ENCODE results near the gene ACTN1.

The ACTN1 gene

DNA sequence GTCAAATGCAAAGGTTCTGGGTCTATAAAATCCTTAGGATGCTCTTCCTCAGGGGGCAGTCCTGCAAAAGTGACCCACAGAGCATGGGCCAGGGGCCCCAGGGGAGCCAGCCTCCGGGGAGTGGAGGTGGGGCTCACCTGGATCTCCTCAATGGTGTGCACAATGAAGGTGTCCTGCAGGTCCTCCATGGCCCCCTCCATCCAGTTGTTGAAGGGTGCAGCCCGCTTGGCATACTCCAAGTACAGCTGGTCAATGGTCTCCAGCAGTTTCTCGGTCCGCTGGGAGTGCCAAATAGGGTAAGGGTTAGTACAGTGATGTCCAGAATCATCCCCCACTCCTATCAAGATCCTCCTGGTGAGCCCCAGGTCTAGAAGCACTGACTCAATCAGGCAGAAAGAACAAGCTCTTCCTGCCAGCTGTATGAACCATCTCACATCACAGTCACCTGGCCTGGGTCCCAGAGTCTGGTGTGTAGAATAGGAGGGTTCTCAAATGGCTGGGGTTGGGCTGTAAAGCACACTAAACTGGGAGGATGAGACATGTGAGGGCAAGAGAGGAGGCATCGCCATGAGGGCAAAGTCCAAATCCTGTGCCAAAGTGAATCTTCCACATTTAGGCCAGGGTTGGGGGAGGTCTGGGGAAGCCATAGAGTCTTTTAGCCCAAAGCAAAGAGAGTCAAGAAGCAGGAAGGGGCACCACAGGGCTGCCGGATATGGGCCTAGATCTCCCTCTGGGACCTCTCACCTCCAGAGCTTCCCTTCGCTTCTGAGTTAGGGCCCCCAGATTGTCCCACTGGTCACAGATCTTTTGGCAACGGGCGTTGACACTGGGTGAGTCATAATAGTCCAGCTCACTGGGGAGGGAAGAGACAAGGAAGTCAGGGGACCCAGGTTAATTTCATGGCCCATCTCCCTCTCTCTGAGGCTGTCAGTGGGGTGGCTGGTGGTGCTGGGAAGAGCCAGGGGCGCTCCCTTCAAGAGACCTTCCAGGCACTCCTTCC lies 94.8 kb downstream of the ACTN1 start:
- DNase-seq, result no peak

DNA sequence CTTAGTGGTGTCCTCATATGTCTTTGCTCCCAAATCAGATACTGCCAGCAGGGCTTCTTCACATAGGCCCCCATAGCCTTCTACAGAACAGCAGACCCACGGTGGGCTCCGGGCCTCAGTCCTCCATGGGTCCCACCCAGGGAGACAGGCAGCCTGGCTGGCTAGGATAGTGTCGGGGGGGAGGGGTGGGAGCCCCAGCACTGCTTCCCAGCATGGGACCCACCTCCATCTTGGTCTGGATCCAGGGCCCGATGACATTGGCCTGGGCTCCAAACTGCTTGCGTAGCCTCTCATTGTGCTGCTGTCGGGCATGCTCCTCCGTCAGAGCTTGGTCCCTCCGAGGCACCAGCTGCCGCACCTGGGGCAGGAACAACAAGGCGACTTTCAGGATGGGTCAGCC lies 96.9 kb downstream of the ACTN1 start:
- no peak for DNase-seq

DNA sequence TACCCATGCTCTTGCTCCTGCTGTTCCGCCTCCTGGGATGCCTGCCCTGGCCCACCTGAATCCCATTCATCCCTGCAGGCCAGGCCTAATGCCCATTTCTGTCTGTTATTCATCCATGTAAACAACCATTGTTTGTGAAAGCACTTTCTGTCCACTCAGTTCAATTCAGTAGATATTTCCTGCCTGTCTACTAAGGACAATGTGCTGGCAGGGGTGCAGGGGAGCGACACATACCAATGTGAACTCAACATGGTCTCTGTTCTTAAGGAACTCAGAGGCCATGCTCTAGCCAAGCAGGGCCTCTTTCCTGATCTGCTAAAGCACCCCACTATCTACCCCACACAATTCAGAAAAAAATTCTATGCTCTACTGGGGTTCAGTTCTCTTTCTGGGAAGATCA lies 97.7 kb downstream of the ACTN1 start:
- no peak for DNase-seq

DNA sequence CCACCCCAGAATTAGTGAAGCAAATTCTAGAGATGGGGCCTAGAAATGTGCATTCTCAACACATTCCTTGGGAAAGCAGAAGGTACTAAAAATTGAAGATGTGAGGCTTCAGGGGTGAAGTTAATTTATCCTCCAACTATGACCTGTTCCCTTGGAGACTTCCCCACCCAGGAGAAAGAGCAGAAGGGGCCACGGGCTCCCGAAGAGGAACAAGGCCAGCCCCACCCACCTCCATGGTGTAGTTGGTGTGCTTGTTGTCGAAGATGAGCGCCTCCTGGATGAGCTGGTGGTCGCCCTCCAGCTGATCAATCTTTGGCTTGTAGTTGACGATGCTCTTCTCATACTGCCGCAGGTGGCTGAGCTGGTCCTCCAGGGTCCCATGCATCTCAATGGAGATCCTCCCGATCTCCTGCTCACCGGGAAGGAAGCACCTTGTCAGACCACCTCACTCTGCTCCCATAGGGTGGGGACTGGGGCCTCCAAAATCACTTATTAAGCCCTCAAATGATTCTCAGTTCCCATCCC lies 98.5 kb downstream of the ACTN1 start:
- DNase-seq, result no peak

DNA sequence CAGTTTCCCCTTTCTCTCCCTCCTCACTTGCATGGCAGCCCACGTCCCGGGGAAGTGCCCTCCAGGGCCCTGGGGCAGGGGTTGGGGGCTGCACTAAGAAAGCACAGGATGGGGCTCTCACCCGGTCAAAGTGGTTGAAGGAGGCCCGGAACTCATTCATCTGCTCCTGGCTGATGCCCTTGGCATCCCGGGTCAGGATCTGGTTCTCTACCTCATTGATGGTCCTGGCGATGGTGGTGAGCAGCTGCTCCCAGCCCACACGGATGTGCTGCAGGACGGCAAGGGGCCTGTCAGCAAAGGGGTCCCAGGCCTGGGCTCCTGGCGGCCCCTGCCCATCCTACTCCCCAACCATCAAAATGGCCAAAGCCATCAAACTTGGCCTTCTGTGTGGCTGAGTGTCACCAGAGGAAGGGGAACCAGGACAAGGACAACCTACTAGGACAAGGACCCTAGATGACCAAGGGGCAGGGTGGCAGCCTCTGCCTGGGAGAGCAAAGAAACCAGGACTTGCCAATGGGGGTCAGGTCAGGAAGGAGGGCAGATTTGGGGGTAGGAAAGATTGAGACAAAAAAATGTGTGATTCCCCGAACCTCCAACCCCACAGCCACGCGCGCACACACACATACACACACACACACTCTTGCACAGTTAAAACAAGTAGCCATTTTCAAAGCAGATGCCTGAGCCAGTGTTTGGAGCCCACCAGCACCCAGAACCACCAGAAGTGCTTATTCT lies 99.1 kb downstream of the ACTN1 start:
- DNase-seq, result no peak

DNA sequence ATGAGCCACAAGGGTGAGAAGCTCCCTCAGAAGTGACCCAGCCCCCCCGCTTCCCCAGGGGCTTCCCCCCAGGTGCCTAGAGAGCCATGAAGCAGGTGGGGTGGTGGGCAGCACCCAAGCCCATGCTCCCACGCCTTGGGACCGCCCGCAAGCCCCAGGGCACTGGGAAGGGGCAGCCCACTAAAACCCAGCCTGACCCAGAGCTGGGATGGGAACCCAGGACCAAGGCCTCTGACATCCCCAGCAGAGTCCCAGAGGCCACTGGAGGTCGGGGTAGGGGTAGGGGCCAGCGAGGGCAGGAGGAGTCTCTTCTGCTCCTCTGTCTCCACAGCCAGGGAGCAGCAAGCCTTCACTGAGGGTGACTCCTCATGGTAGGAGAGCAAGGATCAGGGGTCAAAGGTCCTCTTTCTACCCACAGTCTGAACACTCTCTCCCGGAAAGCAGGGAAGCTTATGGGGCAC lies 99.8 kb downstream of the ACTN1 start:
- no peak for DNase-seq

DNA sequence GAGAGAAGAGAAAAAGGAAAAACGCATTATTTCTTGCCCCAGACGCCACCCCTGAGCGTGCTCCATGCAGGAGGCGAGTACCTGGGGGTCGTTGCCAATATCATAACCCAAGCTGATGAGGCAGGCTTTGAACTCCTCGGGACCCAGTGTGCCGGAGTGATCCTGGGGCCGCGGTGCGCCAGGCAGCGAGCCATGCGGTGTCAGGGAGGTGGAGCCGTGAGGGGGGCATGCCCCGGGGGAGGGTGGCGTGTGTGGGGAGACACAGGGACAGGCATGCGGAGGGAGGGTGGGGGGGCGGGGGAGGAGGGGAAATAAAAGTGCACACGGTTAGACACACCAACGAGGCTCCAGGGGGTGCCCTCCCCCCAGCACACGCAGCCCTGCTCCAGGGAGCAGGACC lies 100.2 kb downstream of the ACTN1 start:
- DNase-seq, result no peak

DNA sequence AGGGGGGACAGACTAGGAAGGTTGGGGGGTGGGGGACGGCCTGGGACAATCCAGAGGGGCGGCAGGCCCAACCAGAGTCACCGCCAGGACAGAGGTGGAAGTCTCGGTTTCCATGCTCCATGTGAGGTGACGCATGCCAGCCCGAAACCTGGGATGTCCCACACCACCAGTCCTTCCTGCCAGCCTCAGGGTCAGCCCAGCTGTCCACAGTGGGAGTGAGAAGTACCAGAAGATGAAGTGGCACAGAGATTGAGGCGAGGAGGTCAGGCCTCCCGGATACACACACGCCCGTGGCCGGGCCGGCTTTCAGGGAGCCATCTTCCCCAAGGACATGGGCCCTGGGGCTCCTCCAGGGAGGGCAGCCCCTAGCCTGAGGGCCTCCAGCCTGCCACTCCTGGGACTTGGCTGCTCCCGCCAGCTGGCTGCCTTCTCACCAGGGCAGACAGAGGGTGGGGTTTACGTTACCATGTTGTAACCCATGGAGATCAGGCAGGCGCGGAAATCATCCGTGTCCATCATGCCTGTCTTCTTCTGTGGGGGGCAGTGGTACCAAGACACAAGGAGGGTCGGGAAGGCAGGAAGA lies 101.0 kb downstream of the ACTN1 start:
- DNase-seq, result no peak

DNA sequence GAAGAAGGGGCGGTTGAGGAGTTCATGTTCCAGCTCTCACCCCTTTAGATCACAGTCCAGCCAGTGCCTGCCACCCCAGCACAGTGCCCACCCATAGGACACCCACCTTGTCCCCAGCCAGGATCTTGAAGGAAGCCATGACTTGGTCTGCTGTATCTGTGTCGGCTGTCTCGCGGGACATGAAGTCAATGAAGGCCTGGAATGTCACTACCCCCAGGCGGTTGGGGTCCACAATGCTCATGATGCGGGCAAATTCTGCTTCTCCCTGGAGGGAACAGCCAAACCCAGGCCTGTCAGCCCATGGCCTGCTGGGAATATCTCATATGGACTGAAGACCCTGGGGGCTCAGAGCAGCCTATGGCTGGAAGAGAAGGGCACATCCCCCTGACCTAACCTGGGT lies 102.1 kb downstream of the ACTN1 start:
- no peak for DNase-seq

DNA sequence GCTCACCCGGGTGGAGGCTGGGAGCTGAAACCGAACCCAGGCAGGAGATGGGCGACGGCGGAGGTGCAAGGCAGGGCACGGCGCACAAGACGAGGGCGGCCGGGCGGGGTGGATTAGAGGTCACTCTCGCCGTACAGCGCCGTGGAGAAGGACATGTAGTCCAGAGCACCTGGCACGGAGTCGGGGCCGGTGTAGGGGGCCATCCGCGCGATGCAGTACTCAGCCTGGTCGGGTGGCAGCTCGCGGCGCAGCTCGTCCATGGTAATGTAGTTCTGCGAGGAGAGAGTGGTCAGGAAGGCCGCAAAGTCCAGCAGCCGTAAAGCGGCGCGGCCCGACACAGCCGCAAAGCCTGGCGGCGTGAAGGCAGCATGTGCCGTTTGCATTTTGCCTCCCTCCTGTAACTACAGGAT lies 104.4 kb downstream of the ACTN1 start:
- DNase-seq, result no peak

DNA sequence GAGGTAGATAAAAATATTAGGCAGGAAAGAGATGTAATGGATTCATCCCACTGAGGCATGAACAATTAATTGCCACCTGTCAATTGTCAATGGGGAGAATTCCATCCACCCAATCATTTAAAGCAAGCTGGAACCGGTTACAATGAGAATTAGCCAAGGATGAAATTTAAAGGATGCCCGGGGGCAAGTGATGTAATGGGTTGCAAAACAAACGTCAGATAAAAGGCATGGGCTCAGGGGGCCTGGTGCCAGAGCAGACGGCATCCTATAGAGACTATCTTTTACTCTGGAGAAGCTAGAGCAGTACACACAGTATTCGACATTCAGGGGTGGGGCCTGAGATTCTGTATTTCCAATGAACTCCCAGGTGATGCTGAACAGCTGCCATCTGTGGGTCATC lies 105.7 kb downstream of the ACTN1 start:
- DNase-seq, result no peak

DNA sequence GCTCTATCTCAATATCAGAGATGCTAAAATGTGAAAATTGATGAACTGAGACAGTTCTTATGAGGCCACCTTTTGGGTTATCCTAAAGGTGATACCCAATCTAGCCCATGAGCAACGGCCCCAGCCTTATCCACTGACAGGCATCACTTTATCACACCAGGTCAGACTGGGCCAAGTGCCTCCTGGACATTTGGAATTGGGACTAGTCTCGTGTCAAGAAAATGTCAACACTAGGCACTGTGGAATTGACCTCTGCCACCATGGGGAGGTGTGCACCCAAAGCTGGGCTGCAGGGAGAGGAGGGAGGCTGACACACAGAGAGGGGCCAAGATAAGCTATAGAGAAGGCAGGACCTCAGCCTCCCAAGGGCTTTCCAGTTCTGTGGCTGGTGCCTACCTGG lies 107.7 kb downstream of the ACTN1 start:
- no peak for DNase-seq

DNA sequence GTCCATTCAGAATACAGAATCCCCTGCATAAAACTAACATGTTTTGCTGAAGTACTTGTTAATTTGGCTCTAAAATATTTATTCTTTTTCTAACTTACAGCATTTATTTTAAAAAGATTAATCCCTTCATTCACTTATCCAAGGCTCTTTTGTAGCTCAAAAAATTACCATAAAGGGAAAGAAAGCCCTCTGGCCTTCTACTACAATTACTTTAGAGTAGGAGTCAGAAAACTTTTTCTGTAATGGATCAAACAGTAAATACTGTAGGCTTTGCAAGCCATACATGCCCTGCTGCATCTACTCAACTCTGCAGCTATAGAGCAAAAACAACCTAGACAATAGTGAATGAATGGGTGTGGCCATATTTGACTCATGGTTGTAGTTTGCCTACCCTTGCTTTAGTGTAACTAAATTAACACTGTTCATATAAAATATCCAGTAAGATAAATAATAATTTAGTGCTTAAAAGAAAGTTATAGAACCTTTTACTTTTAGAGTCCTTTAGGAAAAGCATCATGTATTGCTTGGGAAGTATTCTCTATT lies 112.0 kb downstream of the ACTN1 start:
- no peak for DNase-seq

DNA sequence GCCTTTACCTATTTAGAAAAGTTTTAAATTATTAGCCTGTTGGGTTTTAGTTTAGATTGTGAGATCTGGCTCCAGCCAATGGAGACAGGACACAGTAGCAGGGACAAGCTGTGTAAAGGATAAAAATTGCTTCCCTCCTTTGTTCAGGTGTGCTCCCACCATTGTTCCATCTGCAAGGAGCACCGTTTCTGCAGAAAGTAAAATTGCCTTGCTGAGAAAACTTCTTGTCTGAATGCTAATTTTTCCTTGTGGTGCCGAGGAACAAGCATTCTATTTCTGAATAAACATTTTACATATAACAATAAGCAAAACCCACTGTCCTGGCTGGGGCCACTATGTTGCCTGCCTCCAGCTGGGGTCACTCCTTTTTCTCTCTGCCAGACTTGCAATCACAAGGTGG lies 113.6 kb downstream of the ACTN1 start:
- DNase-seq, result no peak

DNA sequence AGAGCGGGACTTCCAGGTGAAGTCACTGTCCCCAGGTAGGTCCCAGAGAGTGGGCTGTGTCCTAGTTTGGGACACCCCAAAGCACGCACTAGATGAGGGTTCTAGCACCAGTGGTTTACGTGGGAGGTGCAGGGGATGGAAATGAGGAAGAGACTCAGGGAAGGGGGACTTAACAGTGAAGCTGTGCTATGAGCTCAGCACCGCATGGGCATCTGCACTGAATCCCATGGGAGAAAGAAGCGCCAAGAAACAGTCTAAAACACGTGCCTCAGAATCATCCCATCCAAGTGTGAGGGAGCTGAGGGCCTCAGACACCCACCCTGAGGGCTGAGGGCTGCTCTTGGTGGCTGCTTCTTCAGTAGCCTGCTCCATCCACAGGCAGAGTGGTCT lies 114.7 kb downstream of the ACTN1 start:
- DNase-seq, result no peak

DNA sequence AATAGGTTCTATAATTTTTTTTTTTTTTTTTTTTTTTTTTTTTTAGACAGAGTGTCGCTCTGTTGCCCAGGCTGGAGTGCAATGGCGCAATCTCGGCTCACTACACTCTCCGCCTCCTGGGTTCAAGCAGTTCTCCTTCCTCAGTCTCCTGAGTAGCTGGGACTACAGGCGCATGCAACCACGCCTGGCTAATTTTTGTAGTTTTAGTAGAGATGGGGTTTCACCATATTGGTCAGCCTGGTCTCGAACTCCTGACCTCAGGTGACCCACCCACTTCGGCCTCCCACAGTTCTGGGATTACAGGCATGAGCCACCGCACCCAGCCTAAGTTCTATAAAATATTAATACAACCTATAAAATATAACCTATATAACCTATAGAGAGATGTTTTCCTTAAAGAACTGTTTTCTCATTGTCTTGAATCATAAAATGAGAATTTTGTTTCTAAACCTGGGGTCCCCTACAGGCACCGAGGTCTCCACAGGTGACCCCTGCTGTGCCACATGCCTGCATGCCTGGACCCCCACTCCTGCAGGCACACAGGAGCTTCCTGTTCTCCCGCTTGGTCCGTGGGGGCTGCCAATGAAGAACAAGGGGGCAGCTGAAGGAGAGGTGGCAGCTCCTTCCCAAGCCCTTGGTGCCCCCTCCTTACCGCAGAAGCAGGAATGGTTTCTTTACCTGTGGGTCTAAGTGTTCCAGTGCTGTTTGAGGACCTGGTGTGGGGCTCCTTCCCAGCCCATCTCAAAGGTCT lies 115.3 kb downstream of the ACTN1 start:
- DNase-seq, result no peak

DNA sequence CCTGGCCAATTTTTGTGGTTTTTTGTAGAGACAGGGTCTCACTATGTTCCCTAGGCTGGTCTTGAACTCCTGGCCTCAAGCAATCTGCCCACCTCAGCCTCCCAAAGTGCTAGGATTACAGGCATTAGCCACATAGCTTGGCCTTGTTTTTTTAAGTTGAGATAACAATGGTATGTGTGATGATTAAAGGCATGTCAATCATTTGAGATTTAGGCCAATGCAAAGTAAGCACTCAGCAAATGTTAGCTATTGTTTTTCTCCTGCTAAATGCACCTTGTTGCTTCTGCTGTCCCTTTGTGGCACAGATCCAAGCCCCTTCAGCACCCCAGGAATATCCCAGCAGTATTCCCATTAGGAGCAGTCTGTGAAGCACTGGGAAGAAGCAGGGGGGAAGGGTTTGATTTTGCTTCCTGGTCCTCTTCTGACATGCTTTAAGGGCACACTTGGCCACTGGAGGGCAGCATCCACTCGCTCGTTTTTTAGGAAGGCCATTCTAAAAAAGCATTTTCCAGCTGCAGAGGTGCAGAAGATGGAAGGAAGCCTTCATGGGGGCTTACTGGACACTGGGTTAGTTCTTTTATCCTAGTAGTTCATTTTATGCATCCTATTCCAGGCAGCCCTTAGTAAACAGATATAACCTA lies 116.0 kb downstream of the ACTN1 start:
- peak; percentile 36 for DNase-seq

DNA sequence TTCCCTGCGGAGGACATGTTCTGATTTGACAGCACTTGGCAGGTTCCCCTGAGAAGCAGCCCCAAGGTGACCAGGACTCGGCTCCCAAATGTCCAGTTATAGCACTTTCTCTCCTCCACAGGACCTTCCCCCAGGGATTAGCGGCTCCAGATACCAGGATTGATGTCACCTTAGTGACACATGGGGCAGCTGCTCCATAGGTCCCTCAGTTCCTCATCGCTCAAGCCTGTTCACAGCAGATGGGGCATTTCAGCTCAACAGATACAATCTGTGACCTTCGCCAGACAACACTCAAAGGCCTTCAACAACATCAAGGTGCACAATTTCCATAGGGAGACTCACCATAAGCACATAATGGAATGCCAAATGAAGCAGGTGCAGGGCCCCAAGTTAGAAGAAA lies 118.3 kb downstream of the ACTN1 start:
- DNase-seq, result no peak

DNA sequence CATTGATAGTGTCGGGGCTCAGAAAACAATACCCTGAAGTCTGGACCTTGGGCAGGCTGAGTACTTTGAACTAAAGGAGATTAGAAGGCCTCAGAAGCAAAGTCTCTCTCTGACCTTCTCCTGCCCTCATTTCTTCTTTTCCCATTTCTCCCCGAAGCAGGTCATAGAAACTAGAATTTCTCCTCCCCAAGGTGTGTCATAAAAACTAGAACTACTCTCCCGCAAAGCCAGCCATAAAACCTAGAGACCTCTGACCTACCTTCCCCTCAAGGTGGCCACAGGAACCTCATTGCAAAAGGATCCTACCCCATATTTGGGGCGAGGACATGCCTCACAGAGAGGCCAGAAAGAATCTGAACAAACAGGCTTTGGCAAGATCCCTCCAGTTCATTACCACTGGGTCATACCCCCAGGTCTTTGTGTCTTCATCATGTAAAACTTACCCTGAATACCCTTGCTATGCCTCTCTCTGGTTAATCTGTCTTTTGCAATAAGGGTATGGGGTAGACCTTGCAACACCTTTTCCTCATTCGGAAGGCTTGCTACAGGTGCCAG lies 121.5 kb downstream of the ACTN1 start:
- DNase-seq, result no peak

DNA sequence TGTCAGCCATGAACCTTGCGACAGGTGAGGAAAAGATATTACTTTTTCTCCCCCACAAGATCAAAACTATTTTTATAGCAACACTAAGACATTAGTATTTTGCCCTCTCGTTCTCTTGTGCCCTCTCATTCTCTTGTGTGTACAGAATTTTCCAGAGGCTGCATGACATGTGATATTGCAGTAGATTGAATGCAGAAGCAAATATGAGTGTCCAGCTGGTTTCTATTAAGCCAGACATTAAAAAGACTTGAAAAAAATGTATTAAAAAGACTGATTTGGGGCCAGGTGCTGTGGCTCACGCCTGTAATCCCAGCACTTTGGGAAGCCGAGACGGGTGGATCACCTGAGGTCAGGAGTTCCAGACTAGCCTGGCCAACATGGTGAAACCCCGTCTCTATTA lies 122.5 kb downstream of the ACTN1 start:
- DNase-seq, result no peak

DNA sequence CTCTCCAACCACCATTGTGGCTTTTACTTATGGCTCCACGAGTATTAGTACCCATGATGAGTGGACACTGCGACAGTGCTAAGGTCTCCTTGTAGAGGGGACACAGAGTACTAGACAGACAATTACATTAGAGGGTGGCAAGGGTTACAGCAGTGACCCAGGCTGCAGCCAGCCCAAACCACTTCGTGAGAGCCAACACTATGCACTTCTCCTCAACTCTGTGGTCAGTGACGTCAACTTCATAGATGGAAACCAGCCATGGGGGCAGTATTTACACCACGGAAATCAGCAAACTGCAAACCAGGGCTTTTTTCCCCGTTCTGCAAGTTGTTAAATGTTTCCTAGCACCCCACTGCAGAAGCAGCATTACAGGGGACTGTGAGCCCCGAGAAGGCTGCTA lies 124.7 kb downstream of the ACTN1 start:
- no peak for DNase-seq

DNA sequence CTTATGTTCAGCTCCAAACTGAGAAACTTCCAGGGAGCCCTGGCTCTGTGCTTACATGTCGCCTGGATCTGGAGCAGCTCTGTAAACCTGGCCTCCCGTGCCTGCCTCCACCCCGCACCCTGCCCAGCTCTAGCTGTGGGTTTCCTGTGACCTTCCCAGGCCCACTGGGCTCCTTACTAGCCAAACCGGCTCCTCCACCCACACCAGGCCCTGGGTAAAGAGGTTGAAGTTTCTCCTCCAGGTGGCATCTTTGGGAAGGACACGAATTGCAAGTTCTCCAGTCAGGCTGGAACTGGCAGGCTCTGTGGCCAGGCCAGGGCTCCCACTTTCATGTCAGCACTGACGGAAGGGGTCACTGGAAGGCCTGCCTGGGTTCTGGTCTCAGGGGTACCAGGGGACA lies 125.4 kb downstream of the ACTN1 start:
- DNase-seq, result no peak

Data from DMS 273 treated with DMSO at 0.1 percent for 48 hours (cell line).